Transverse colon (tissue), 4 donors: ENCODE results near the gene IRF9. TPM values are rescaled to one million over a fixed set of nuclear protein-coding genes. Genes with fewer than 3 reads are reported as not detected.

ENCODE experiments used
- DNase-seq: peaks from one replicate; pipeline ENCODE4 v3.0.0-alpha.2; 2019
- H3K27ac ChIP-seq, 4 donors: fragments of 200-600 bp; sonication (generic); 2 replicates each; pipeline ENCODE4 v1.5.1; 2016 to 2018; ENCODE audit warnings: inconsistent platforms in 4 of 4
- H3K27me3 ChIP-seq: fragments of 200-600 bp; sonication (generic); 2 replicates; pipeline ENCODE4 v1.5.1; 2017; ENCODE audit warnings: inconsistent platforms
- H3K36me3 ChIP-seq, 4 donors: fragments of 200-600 bp; sonication (generic); 2 replicates each; pipeline ENCODE4 v1.5.1; 2017 to 2019; ENCODE audit warnings: inconsistent platforms in 4 of 4
- H3K4me1 ChIP-seq, 4 donors: fragments of 200-600 bp; sonication (generic); 2 replicates each; pipeline ENCODE4 v1.5.1; 2017 to 2020; ENCODE audit warnings: inconsistent platforms in 4 of 4
- H3K4me3 ChIP-seq, 4 donors: fragments of 200-600 bp; sonication (generic); 1 replicate in 1 of 4; 2 replicates in 3 of 4; pipeline versions ENCODE4 v1.5.1 to v1.6.1; 2017 to 2019; ENCODE audit warnings: inconsistent platforms in 4 of 4
- H3K9me3 ChIP-seq, 2 donors: fragments of 200-600 bp; sonication (generic); 2 replicates each; pipeline ENCODE4 v1.5.1; 2017 to 2019; ENCODE audit warnings: inconsistent platforms in 2 of 2
- EP300 ChIP-seq: sonication (generic); formaldehyde crosslinking; IDR thresholded peaks from one replicate; pipeline ENCODE4 v1.6.1; 2017; ENCODE audit warnings: antibody characterized with exemption, low read depth
- POLR2A ChIP-seq: fragments of 450-650 bp; IDR thresholded peaks from one replicate; pipeline ENCODE4 v1.6.1; 2016; ENCODE audit warnings: antibody characterized with exemption, mild to moderate bottlenecking, moderate library complexity
- POLR2AphosphoS5 ChIP-seq, 3 donors: sonication (generic); formaldehyde crosslinking; IDR thresholded peaks; one replicate each; pipeline ENCODE4 v1.6.1; 2016; ENCODE audit warnings: antibody characterized with exemption in 3 of 3
- WGBS, 2 donors: methylation state at CpG; one replicate each; pipeline ENCODE4 v1.1.5; 2018; ENCODE audit warnings: low coverage in 1 of 2; 5-methylcytosine and 5-hydroxymethylcytosine counted together
- in situ Hi-C, 4 donors: fragments of 200-750 bp; cut with MboI; loops; one replicate each; pipeline versions ENCODE4 v1.15.0 to v1.15.1; 2017; ENCODE audit warnings: low sequenced_read_pairs in 3 of 4, low pct_ligation_motif_present in 1 of 4, low pct_unique_long_range_greater_than_20kb in 1 of 4
- intact Hi-C: fragments of 100-400 bp; cut with DNase I; formaldehyde crosslinking; loops from one replicate; pipeline ENCODE4 v1.15.1; 2023; ENCODE audit warnings: low total_unique reads
- total RNA-seq, 4 donors: library from RNA; depleted of rRNA; stranded (reverse); fragments of >200 nt; gene quantifications; one replicate each; pipeline ENCODE4 v1.1.0, GENCODE V29; 2016
- TF ChIP-seq, protein P1 (sequence below), 5 experiments: fragments of 200-600 bp in 3 of 5; fragments of 450-650 bp in 2 of 5; sonication (generic) in 3 of 5; IDR thresholded peaks; 1 replicate in 2 of 5; 2 replicates in 3 of 5; pipeline ENCODE4 v1.5.1; 2016 to 2017; ENCODE audit warnings: antibody characterized with exemption in 5 of 5, inconsistent platforms in 3 of 5, mild to moderate bottlenecking in 2 of 5, moderate library complexity in 1 of 5

Gene IRF9
- total RNA-seq, 4 donors from 2014 or later, result 44.2 to 81.9 (median 52.4) TPM

DNA sequence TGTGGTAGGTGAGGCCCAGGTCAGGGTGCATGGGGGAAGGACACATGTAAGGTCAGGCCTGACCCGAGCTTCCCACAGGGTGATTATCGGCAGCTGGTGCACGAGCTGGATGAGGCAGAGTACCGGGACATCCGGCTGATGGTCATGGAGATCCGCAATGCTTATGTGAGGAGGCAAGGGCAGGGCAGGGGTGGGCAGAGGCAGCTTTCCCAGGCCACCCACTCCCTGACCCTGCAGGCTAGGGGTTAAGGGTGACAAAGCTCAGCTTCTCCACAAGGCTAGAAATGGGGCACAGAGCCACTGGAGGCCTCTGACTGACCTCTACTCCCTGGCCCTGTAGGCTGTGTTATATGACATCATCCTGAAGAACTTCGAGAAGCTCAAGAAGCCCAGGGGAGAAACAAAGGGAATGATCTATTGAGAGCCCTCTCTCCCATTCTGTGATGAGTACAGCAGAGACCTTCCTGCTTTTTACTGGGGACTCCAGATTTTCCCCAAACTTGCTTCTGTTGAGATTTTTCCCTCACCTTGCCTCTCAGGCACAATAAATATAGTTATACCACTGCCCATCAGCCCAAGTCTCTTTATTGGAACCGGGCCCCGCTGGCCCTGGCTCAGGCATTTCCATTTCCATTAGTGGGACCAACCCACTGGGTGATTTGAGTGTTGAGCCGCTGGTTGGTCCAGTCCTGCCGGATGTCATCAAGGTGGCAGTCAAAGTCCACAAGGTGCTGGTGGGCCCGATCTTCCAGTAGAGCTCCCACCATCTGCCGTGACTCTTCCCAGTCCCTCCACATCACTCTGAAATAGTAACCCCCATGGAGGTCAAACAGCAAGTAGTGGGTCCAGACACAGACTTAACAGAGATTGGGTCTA lies 22.4 kb upstream of the IRF9 start:
- TF ChIP-seq, protein P1, sequence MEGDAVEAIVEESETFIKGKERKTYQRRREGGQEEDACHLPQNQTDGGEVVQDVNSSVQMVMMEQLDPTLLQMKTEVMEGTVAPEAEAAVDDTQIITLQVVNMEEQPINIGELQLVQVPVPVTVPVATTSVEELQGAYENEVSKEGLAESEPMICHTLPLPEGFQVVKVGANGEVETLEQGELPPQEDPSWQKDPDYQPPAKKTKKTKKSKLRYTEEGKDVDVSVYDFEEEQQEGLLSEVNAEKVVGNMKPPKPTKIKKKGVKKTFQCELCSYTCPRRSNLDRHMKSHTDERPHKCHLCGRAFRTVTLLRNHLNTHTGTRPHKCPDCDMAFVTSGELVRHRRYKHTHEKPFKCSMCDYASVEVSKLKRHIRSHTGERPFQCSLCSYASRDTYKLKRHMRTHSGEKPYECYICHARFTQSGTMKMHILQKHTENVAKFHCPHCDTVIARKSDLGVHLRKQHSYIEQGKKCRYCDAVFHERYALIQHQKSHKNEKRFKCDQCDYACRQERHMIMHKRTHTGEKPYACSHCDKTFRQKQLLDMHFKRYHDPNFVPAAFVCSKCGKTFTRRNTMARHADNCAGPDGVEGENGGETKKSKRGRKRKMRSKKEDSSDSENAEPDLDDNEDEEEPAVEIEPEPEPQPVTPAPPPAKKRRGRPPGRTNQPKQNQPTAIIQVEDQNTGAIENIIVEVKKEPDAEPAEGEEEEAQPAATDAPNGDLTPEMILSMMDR (IDR thresholded peaks at IDR 0.05), result no peak
- no peak for TF ChIP-seq EP300
- no peak for TF ChIP-seq POLR2AphosphoS5 (IDR thresholded peaks at IDR 0.05)
- no peak for TF ChIP-seq POLR2A
- 79 to 88% methylated on average over 3 to 13 of the region's 13 CpGs for WGBS, 2 donors
- in situ Hi-C loops, result no loop called here
- H3K4me1 ChIP-seq, result peaks cover 24 to 62% (median 40%) of the 10 kb centered on the region in 4 donors
- intact Hi-C loops, result loop anchor here (5.0 kb wide), 1 partner anchor 159 kb away; the partner anchor contains the start of genes DHRS1 and NOP9
- no peak for DNase-seq
- peaks cover 0 to 19% (median 2%) of the 10 kb centered on the region in 4 donors for H3K36me3 ChIP-seq
- H3K27ac ChIP-seq, result no peak overlapping the region
- H3K27me3 ChIP-seq, result no peaks in the 10 kb centered on the region
- no peak overlapping the region for H3K4me3 ChIP-seq
- H3K9me3 ChIP-seq, result no peaks in the 10 kb centered on the region

DNA sequence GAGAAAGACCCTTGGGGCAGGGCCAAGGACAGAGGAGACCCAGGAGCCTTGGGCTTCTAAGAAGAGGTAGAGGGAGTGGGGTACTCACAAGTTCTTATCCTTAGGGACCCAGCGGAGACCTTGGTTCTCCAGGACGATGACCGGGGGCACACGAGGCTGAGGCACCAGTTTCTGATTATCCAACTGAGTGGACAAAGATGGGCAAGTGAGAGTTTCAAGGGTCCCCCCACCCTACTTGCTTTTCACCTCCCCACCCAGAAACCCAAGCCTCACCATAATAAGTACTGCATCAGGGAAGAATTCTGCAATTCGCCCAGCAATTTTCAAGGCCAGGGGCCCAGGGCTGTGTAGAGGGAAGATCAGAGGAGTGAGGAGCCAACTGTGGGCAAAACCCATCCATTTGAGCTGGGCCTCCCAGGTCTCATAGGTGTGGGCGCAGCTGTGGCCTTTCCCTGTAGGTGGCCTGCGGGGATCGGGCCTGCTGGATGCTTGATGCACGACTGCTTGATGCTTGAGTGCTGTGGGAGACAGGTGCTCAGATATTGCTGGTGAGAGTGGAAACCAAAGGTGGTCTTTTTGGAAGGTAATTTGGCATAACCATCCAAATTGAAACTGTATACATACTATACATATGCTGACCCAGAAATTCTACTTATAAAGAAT lies 21.7 kb upstream of the IRF9 start:
- in situ Hi-C loops, result no loop called here
- no peaks in the 10 kb centered on the region for H3K27me3 ChIP-seq

DNA sequence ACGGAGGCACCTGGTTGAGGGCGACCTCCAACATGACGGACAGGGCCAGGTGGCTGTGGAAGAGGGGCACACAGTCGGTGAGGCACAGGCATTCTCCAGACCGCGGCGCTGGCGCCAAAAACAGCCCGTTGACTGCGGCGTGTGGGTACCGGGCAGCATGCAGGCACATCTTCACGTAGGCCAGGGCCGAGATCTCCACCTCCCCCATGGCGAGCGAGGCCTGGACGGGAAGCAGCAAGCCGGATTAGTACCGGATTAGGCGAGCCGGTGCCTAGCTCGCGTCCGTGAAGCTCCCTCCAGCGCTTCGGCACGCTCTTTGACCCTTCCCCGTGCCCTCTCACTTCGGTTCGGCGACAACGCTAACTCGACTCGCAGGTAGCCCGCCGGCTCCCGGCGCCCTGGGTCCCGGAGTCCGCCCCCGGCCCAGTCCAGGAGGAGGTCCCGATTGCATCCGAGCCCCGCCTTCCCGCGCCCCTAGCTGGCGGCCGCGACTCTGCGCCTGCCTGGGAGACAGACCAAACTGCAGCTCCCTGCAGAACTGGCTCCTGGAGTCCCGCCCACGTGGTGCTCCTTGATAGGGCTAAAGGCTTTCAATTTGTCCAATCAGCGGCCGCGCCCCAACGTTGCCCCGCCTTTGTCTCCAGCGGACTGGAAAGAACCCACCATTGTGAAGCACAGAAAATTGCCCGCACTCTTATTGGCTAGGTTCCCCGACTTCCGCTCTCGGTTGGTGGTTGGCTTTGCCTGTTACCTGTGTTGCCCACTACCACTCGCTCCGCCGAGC lies 19.8 kb upstream of the IRF9 start, which contains the start of gene EMC9:
Gene EMC9 (minus strand): TSS at position 495 of the 784 bp plus-strand sequence. CDS start 287 bp downstream, at position 208.
- in situ Hi-C loops, result no loop called here
- 1% methylated on average over 58 of the region's 65 CpGs; no CpG with 5 or more reads in 1 of the 2 donors for WGBS, 2 donors
- H3K4me1 ChIP-seq, result peaks cover 29 to 81% (median 47%) of the 10 kb centered on the region in 4 donors

More for the DNA sequence above, 21.7 kb upstream of the IRF9 start:
- WGBS, 2 donors, result 33 to 71% methylated on average over 1 to 9 of the region's 9 CpGs
- peaks cover 0 to 19% (median 2%) of the 10 kb centered on the region in 4 donors for H3K36me3 ChIP-seq
- TF ChIP-seq EP300, result no peak
- TF ChIP-seq POLR2AphosphoS5 (IDR thresholded peaks at IDR 0.05), result no peak
- TF ChIP-seq, protein P1 (IDR thresholded peaks at IDR 0.05), result no peak
- TF ChIP-seq POLR2A, result no peak
- H3K4me1 ChIP-seq, result peaks cover 24 to 69% (median 42%) of the 10 kb centered on the region in 4 donors
- DNase-seq, result no peak
- intact Hi-C loops, result loop anchor here (5.0 kb wide), 1 partner anchor 158 kb away; the partner anchor contains the start of genes DHRS1 and NOP9
- H3K27ac ChIP-seq, result peak overlapping the region; percentile 91 to 99 (median 95)
- no peak overlapping the region for H3K4me3 ChIP-seq
- no peaks in the 10 kb centered on the region for H3K9me3 ChIP-seq

More for the DNA sequence above, 19.8 kb upstream of the IRF9 start, which contains the start of gene EMC9:
- Histone ChIP-seq H3K4me3 (peak within 1 kb of the TSS; percentile 49 to 98 (median 73)), H3K27me3 (no peaks in the 10 kb centered on the region), H3K27ac (peak within 1 kb of the TSS; percentile 91 to 99 (median 95)), H3K9me3 (no peaks in the 10 kb centered on the region), H3K36me3 (peaks cover 0 to 19% (median 2%) of the 10 kb centered on the region in 4 donors)
- intact Hi-C loops, result no loop called here
- TF ChIP-seq EP300 (no peak), POLR2AphosphoS5 (IDR thresholded peaks at IDR 0.05) (peak; percentile 88 to 92 (median 91)), POLR2A (peak; percentile 89)
- TF ChIP-seq, protein P1 (IDR thresholded peaks at IDR 0.05), result peak; percentile 49 to 92 (median 69)
- DNase-seq, result peak; percentile 100
